ENCODE results near the gene KRT38. TPM values are rescaled to one million over a fixed set of nuclear protein-coding genes. Genes with fewer than 3 reads are reported as not detected.
"Not testable (repeated sequence)": the region's sequence is repeated elsewhere in the genome, so short reads cannot be mapped to it uniquely, and the experiment has no call there.

The KRT38 gene
- total RNA-seq, 1 donor from 2014 or later = not detected

GRCh38 chr17:41429667-41430066 lies 11.1 kb downstream of the KRT38 start:
- H3K36me3 Mint-ChIP-seq (ENCODE audit: low read depth) = no peaks in the 10 kb centered on the region
- no peaks in the 10 kb centered on the region for H3K4me1 Mint-ChIP-seq
- ChIA-PET CTCF (no interaction called here), POLR2A (no interaction called here)
- H3K27ac Mint-ChIP-seq = no peak overlapping the region
- no peak for DNase-seq
- peaks cover 8% of the 10 kb centered on the region for H3K27me3 Mint-ChIP-seq
- no peak for ATAC-seq (ENCODE audit: low read depth)
- TF ChIP-seq, protein P1, sequence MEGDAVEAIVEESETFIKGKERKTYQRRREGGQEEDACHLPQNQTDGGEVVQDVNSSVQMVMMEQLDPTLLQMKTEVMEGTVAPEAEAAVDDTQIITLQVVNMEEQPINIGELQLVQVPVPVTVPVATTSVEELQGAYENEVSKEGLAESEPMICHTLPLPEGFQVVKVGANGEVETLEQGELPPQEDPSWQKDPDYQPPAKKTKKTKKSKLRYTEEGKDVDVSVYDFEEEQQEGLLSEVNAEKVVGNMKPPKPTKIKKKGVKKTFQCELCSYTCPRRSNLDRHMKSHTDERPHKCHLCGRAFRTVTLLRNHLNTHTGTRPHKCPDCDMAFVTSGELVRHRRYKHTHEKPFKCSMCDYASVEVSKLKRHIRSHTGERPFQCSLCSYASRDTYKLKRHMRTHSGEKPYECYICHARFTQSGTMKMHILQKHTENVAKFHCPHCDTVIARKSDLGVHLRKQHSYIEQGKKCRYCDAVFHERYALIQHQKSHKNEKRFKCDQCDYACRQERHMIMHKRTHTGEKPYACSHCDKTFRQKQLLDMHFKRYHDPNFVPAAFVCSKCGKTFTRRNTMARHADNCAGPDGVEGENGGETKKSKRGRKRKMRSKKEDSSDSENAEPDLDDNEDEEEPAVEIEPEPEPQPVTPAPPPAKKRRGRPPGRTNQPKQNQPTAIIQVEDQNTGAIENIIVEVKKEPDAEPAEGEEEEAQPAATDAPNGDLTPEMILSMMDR (IDR thresholded peaks at IDR 0.05) = no peak
- no peak overlapping the region for H3K4me3 Mint-ChIP-seq
- no peaks in the 10 kb centered on the region for H3K9me3 Mint-ChIP-seq
- intact Hi-C loops (cut with micrococcal nuclease) = no loop called here

GRCh38 chr17:41428591-41429291 lies 12.0 kb downstream of the KRT38 start:
- TF ChIP-seq, protein P1 (IDR thresholded peaks at IDR 0.05) = no peak
- CTCF ChIA-PET = no interaction called here
- ATAC-seq (ENCODE audit: low read depth) (no peak), DNase-seq (no peak)
- no peaks in the 10 kb centered on the region for H3K9me3 Mint-ChIP-seq
- intact Hi-C loops (cut with micrococcal nuclease) = no loop called here
- H3K4me3 Mint-ChIP-seq = no peak overlapping the region
- H3K36me3 Mint-ChIP-seq (ENCODE audit: low read depth) = no peaks in the 10 kb centered on the region
- POLR2A ChIA-PET = no interaction called here
- no peaks in the 10 kb centered on the region for H3K4me1 Mint-ChIP-seq
- peaks cover 9% of the 10 kb centered on the region for H3K27me3 Mint-ChIP-seq
- no peak overlapping the region for H3K27ac Mint-ChIP-seq

GRCh38 chr17:41424111-41424635 lies 16.6 kb downstream of the KRT38 start, which contains the start of gene KRT37:
TSS of gene KRT37 (minus strand) at chr17:41424585. CDS start at chr17:41424523, 62 bp downstream.
- TF ChIP-seq, protein P1 (IDR thresholded peaks at IDR 0.05) = no peak
- intact Hi-C loops (cut with micrococcal nuclease) = no loop called here
- ATAC-seq (ENCODE audit: low read depth) (no peak), DNase-seq (no peak)
- CTCF ChIA-PET = no interaction called here
- Mint-ChIP-seq H3K27ac (no peak within 1 kb of the TSS), H3K27me3 (peaks cover 15% of the 10 kb centered on the region), H3K4me3 (no peak within 1 kb of the TSS), H3K4me1 (no peaks in the 10 kb centered on the region), H3K9me3 (no peaks in the 10 kb centered on the region), H3K36me3 (ENCODE audit: low read depth) (no peaks in the 10 kb centered on the region)
- POLR2A ChIA-PET = no interaction called here

DNA sequence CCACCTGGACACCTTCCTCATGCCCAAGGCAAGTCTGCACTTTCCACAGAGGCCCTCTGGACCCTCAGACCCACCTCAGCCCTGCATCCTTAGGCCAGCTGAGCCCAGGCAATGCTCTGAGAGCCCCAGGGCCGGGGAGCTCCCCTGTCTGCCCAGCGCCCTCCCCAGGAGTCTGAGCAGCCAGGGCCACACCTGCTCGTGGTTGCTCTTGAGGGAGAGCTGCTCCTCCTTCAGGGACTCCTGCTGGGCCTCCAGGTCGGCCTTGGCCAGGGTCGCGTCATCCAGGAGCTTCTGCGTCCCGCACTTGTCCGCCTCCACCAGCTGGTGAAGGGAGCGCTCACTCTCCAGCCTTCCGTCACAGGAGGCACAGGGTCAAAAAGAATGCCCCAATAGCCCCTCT lies 18.2 kb downstream of the KRT38 start:
- H3K9me3 Mint-ChIP-seq; intact Hi-C loops (cut with micrococcal nuclease); DNase-seq; H3K27ac Mint-ChIP-seq; CTCF ChIA-PET; H3K4me1 Mint-ChIP-seq; H3K4me3 Mint-ChIP-seq; H3K27me3 Mint-ChIP-seq; H3K36me3 Mint-ChIP-seq (ENCODE audit: low read depth); ATAC-seq (ENCODE audit: low read depth); POLR2A ChIA-PET: not testable (repeated sequence)

DNA sequence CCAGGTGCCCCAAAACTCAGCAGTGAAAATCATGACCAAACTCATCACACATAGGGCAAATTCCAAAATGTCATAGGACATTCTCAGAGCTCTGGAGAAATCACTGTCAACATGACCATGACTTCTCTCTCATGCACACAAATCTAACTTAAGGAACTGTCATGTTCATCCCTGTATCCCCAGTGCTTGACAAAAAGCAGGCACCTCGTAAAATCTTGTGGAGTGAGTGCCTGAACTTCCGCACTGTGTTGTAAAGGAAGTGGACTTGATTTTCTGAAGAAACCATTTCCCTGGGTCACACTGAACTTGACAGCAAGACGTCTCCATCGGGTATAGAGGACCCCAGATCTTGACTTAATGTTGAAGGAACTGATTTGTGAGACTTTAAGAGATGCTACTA lies 19.2 kb downstream of the KRT38 start:
- peaks cover 5% of the 10 kb centered on the region for H3K4me1 Mint-ChIP-seq
- CTCF ChIA-PET = no interaction called here
- POLR2A ChIA-PET = no interaction called here
- DNase-seq (no peak), ATAC-seq (ENCODE audit: low read depth) (no peak)
- H3K27me3 Mint-ChIP-seq = peaks cover 7% of the 10 kb centered on the region
- no peak overlapping the region for H3K4me3 Mint-ChIP-seq
- TF ChIP-seq, protein P1 (IDR thresholded peaks at IDR 0.05) = no peak
- no peak overlapping the region for H3K27ac Mint-ChIP-seq
- intact Hi-C loops (cut with micrococcal nuclease) = no loop called here
- no peaks in the 10 kb centered on the region for H3K9me3 Mint-ChIP-seq
- no peaks in the 10 kb centered on the region for H3K36me3 Mint-ChIP-seq (ENCODE audit: low read depth)
